Measurements from ENCODE around the gene PCDHB15.
"Not testable (repeated sequence)": the region's sequence is repeated elsewhere in the genome, so short reads cannot be mapped to it uniquely, and the experiment has no call there.

PCDHB15 gene

DNA sequence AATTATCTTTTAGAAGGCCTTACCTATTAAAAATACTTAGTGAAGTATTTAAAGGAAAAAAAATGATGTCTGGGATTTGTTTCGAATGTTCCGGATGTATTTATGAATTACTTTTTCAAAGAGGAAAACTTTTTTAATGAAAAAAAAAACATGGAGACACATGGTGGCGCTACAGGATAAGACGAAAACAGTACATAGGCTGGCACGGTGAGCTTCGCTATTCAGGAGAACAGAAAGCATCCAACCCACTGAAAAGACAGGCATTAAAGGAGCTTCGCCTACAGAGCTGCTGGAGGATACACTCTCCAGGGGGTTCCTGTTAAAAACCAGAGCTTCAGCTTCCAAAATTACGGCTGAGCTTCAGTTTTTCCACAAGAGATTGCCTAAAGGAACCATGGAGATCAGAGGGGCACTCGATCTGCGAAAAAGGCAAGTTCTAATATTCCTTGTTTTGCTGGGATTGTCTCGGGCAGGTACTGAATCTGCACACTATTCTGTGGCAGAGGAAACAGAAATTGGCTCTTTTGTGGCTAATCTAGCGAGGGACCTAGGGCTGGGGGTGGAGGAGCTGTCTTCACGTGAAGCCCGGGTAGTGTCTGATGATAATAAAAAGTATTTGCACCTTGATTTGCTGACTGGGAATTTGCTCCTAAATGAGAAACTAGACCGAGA, 21.9 kb upstream of the PCDHB15 start, which contains the start of gene PCDHB14:
Gene PCDHB14 (plus strand): TSS at position 232 of the 672 bp plus-strand sequence. CDS start 163 bp downstream, at position 395.
- TF ChIP-seq, protein P1, sequence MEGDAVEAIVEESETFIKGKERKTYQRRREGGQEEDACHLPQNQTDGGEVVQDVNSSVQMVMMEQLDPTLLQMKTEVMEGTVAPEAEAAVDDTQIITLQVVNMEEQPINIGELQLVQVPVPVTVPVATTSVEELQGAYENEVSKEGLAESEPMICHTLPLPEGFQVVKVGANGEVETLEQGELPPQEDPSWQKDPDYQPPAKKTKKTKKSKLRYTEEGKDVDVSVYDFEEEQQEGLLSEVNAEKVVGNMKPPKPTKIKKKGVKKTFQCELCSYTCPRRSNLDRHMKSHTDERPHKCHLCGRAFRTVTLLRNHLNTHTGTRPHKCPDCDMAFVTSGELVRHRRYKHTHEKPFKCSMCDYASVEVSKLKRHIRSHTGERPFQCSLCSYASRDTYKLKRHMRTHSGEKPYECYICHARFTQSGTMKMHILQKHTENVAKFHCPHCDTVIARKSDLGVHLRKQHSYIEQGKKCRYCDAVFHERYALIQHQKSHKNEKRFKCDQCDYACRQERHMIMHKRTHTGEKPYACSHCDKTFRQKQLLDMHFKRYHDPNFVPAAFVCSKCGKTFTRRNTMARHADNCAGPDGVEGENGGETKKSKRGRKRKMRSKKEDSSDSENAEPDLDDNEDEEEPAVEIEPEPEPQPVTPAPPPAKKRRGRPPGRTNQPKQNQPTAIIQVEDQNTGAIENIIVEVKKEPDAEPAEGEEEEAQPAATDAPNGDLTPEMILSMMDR (IDR thresholded peaks at IDR 0.05; ENCODE audit: insufficient read depth, low read depth, low read length, missing control alignments): no peak
- DNase-seq (ENCODE audit: low read depth): peak; percentile 25
- peak within 1 kb of the TSS; percentile 17 for H3K4me3 ChIP-seq (ENCODE audit: low read length)

DNA sequence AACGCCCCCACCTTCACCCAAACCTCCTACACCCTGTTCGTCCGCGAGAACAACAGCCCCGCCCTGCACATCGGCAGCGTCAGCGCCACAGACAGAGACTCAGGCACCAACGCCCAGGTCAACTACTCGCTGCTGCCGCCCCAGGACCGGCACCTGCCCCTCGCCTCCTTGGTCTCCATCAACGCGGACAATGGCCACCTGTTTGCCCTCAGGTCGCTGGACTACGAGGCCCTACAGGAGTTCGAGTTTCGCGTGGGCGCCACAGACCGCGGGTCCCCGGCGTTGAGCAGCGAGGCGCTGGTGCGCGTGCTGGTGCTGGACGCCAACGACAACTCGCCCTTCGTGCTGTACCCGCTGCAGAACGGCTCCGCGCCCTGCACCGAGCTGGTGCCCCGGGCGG, 20.4 kb upstream of the PCDHB15 start:
- not testable (repeated sequence) for H3K4me3 ChIP-seq (ENCODE audit: low read length); DNase-seq (ENCODE audit: low read depth)

DNA sequence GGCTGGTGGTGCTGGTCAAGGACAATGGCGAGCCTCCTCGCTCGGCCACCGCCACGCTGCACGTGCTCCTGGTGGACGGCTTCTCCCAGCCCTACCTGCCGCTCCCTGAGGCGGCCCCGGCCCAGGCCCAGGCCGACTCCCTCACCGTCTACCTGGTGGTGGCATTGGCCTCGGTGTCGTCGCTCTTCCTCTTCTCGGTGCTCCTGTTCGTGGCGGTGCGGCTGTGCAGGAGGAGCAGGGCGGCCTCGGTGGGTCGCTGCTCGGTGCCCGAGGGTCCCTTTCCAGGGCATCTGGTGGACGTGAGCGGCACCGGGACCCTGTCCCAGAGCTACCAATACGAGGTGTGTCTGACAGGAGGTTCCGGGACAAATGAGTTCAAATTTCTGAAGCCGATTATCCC, 19.8 kb upstream of the PCDHB15 start:
- not testable (repeated sequence) for DNase-seq (ENCODE audit: low read depth); H3K4me3 ChIP-seq (ENCODE audit: low read length)

DNA sequence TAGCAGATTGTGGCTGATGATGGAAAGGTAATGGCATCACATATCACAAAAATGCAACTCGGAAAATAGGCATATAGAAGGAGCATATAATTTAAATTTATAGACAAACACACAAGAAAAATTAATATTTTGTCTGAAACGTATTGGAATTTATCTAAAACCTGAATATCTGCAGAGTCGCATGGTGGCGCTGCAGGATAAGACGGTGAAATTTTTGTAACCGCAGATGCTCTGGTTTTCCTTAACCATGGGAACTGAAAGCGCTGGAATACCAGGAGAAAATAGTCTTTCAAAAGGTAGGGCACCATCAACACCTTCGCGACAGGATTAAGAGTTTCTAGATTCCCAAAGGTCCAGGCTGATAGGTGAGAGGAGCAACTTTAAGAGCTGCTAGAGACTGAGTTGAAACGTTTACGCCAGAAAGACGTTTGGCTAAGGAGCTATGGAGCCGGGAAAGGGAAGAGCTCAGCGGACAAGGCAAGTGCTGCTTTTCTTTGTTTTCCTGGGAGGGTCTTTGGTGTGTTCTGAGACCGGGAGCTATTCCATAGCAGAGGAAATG, 11.0 kb upstream of the PCDHB15 start:
- TF ChIP-seq, protein P1 (IDR thresholded peaks at IDR 0.05; ENCODE audit: insufficient read depth, low read depth, low read length, missing control alignments): peak; percentile 3
- H3K4me3 ChIP-seq (ENCODE audit: low read length): no peak overlapping the region
- DNase-seq (ENCODE audit: low read depth): peak; percentile 2

DNA sequence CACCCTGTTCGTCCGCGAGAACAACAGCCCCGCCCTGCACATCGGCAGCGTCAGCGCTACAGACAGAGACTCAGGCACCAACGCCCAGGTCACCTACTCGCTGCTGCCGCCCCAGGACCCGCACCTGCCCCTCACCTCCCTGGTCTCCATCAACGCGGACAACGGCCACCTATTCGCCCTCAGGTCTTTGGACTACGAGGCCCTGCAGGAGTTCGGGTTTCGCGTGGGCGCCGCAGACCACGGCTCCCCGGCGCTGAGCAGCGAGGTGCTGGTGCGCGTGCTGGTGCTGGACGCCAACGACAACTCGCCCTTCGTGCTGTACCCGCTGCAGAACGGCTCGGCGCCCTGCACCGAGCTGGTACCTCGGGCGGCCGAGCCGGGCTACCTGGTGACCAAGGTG, 9.3 kb upstream of the PCDHB15 start:
- not testable (repeated sequence) for H3K4me3 ChIP-seq (ENCODE audit: low read length); DNase-seq (ENCODE audit: low read depth)

DNA sequence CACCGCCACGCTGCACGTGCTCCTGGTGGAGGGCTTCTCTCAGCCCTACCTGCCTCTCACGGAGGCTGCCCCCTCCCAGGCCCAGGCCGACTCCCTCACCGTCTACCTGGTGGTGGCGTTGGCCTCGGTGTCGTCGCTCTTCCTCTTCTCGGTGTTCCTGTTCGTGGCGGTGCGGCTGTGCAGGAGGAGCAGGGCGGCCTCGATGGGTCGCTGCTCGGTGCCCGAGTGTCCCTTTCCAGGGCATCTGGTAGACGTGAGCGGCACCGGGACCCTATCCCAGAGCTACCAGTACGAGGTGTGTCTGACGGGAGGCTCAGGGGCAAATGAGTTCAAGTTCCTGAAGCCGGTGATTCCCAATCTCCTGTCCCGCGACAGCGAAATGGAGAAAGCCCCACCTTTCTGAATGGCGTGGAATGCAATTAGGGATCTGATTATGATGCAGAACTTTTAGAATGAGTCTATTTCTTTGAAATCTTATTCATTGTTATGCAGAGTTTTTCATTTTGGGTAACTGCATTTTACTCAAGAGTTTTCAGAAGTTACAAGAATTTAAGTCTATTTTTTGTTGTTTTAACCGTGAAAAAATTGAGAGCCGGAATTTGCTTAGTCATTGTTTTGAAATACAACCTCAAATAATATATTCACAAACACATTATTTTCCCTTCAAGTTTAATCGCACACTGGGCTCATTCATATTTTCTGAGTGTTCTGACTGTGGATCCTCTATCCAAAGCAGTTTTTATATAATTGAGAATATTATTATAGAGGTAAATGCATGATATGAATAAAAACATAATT, 8.5 kb upstream of the PCDHB15 start:
- no peak for DNase-seq (ENCODE audit: low read depth)
- TF ChIP-seq, protein P1 (IDR thresholded peaks at IDR 0.05; ENCODE audit: insufficient read depth, low read depth, low read length, missing control alignments): no peak
- no peak overlapping the region for H3K4me3 ChIP-seq (ENCODE audit: low read length)

DNA sequence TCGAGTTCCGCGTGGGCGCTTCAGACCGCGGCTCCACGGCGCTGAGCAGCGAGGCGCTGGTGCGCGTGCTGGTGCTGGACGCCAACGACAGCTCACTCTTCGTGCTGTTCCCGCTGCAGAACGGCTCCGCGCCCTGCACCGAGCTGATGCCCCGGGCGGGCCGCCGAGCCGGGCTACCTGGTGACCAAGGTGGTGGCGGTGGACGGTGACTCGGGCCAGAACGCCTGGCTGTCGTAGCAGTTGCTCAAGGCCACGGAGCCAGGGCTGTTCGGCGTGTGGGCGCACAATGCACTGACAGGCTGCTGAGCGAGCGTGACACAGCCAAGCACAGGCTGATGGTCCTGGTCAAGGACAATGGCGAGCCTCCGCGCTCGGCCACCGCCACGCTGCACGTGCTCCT, 3.7 kb upstream of the PCDHB15 start:
- TF ChIP-seq, protein P1 (IDR thresholded peaks at IDR 0.05; ENCODE audit: insufficient read depth, low read depth, low read length, missing control alignments): no peak
- no peak for DNase-seq (ENCODE audit: low read depth)
- H3K4me3 ChIP-seq (ENCODE audit: low read length): no peak overlapping the region

DNA sequence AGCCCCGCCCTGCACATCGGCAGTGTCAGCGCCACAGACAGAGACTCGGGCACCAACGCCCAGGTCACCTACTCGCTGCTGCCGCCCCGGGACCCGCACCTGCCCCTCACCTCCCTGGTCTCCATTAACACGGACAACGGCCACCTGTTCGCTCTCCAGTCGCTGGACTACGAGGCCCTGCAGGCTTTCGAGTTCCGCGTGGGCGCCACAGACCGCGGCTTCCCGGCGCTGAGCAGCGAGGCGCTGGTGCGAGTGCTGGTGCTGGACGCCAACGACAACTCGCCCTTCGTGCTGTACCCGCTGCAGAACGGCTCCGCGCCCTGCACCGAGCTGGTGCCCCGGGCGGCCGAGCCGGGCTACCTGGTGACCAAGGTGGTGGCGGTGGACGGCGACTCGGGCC, 1.8 kb downstream of the PCDHB15 start:
- not testable (repeated sequence) for DNase-seq (ENCODE audit: low read depth); H3K4me3 ChIP-seq (ENCODE audit: low read length)

DNA sequence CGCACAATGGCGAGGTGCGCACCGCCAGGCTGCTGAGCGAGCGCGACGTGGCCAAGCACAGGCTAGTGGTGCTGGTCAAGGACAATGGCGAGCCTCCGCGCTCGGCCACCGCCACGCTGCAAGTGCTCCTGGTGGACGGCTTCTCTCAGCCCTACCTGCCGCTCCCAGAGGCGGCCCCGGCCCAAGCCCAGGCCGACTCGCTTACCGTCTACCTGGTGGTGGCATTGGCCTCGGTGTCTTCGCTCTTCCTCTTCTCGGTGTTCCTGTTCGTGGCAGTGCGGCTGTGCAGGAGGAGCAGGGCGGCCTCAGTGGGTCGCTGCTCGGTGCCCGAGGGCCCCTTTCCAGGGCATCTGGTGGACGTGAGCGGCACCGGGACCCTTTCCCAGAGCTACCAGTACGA, 2.2 kb downstream of the PCDHB15 start:
- not testable (repeated sequence) for DNase-seq (ENCODE audit: low read depth); H3K4me3 ChIP-seq (ENCODE audit: low read length)

Measured in epithelial cell of esophagus (primary cell).